Measurements from ENCODE around the gene CD74. TPM values are rescaled to one million over a fixed set of nuclear protein-coding genes. Genes with fewer than 3 reads are reported as not detected.

CD74 gene
- total and polyA plus RNA-seq, 2 of the 8 experiments (the other 6 are each of a cell fraction or from before 2014, with no cell fraction given): 45.9 to 61.0 TPM

- no peak for TF ChIP-seq CHD7 (IDR thresholded peaks at IDR 0.05; ENCODE audit: insufficient replicate concordance, low read length)
- TF ChIP-seq SP2 (IDR thresholded peaks at IDR 0.05; ENCODE audit: low read length): no peak
- TF ChIP-seq KDM4A (IDR thresholded peaks at IDR 0.05; ENCODE audit: low read depth, low read length, severe bottlenecking): no peak
- no peak for TF ChIP-seq TEAD4 (IDR thresholded peaks at IDR 0.05; ENCODE audit: low read depth, low read length)
- TF ChIP-seq SP1 (IDR thresholded peaks at IDR 0.05; ENCODE audit: low read depth, low read length): no peak
- TF ChIP-seq PHF8 (conservative IDR thresholded peaks at IDR 0.05; ENCODE audit: low read depth, low read length): no peak
- TF ChIP-seq SAP30 (IDR thresholded peaks at IDR 0.05; ENCODE audit: insufficient read depth, insufficient replicate concordance, low read length): no peak
- no peak for TF ChIP-seq GTF2F1 (IDR thresholded peaks at IDR 0.05; ENCODE audit: borderline replicate concordance, low read depth, low read length)
- no peak for TF ChIP-seq EGR1 (IDR thresholded peaks at IDR 0.05; ENCODE audit: borderline replicate concordance, low read depth, low read length)
- no peak for TF ChIP-seq GABPA (IDR thresholded peaks at IDR 0.05; ENCODE audit: borderline replicate concordance, insufficient read depth, low read length)
- TF ChIP-seq BACH1 (IDR thresholded peaks at IDR 0.05; ENCODE audit: low read length): no peak
- TF ChIP-seq CREB1 (IDR thresholded peaks at IDR 0.05): no peak
Observed at GRCh38 chr5:150393096-150393645, 19.5 kb downstream of the CD74 start (continued).
